ENCODE results near the gene AZI2.

The AZI2 gene

DNA sequence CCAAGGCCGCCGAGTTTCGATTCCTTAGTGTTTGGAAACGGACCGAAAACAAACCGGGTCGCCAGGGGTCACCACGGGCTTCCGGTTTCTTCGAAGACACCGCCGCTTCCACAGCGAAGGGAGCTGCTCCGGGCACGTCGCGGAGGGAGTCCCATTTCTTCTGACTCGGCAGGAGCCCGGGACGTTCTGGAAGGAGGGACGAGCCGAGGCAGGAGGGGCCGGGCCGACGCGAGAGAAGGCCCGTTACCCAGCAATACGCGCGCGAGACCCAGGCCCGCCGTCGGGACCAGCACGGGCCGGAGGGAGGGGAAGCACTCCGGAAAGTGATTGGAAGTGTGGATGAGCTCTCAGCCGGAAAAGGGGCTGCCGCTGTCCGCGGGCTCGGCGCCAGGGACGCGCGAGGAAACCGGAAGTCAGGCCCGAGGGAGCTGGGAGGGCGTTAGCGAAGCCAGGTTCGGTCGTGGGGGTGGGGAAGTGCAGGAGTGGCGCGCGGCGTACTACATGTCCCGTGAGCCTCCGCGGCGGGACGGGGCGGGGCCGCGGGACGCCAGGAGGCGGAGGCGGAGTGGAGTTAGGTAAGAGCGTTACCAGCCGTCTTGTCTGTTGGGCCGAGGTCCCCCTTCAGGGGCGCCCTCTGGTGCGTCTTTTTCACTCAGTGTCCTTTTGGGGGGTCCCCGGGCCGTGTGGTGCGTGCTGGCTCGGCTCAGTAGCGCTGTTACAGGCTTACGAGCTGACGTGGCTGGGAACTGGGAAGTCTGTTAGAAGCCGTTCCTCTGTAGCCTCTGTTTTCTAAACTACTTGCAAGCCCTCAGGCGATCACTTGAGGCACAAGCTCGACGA is at the start of gene AZI2, which contains the start of gene ZCWPW2:
AZI2 (minus strand) TSS at position 196 of the 840 bp plus-strand sequence. CDS start 8,207 bp downstream, outside the sequence.
ZCWPW2 (plus strand) TSS at position 93 of the 840 bp plus-strand sequence. CDS start 64,348 bp downstream, outside the sequence.
- TF ChIP-seq, protein P1, sequence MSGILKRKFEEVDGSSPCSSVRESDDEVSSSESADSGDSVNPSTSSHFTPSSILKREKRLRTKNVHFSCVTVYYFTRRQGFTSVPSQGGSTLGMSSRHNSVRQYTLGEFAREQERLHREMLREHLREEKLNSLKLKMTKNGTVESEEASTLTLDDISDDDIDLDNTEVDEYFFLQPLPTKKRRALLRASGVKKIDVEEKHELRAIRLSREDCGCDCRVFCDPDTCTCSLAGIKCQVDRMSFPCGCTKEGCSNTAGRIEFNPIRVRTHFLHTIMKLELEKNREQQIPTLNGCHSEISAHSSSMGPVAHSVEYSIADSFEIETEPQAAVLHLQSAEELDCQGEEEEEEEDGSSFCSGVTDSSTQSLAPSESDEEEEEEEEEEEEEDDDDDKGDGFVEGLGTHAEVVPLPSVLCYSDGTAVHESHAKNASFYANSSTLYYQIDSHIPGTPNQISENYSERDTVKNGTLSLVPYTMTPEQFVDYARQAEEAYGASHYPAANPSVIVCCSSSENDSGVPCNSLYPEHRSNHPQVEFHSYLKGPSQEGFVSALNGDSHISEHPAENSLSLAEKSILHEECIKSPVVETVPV (CRISPR knock-in tag; IDR thresholded peaks at IDR 0.05), result no peak
- 0 out of 2 replicates have a peak, but pooled peaks have one; percentile 56 for TF ChIP-seq ZFP3 (CRISPR knock-in tag; IDR thresholded peaks at IDR 0.05)
- 0 out of 2 replicates have a peak, but pooled peaks have one; percentile 38 for TF ChIP-seq TSHZ2 (CRISPR knock-in tag; IDR thresholded peaks at IDR 0.05)
- peak; percentile 94 for ATAC-seq

GRCh38 chr3:28388978-28389377 is 40.4 kb upstream of the AZI2 start:
- TF ChIP-seq TOX (CRISPR knock-in tag; IDR thresholded peaks at IDR 0.05; ENCODE audit: borderline replicate concordance) (no peak), ARNTL (CRISPR knock-in tag; IDR thresholded peaks at IDR 0.05; ENCODE audit: borderline replicate concordance, low read depth) (no peak), POU6F1 (CRISPR knock-in tag; IDR thresholded peaks at IDR 0.05; ENCODE audit: borderline replicate concordance, low read depth) (no peak)
- ATAC-seq, result no peak

DNA sequence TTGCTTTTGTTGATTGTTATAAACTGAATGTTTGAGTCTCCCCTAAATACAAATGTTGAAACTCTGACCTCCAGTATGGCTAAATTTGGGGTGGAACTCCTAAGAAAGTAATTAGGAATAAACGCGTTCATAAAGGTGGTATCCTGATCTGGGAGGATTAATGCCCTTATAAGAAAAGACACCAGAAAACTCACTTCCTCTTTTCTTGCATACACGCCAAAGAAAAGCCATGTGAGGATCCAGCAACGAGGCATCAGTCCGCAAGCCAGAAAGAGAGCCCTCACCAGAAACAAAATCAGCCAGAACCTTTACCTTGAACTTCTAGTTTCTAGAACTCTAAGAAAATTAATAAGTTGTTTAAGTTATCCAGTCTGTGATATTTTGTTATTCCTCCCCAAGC is 37.4 kb upstream of the AZI2 start:
- no peak for ATAC-seq
- no peak for TF ChIP-seq GLIS3 (CRISPR knock-in tag; IDR thresholded peaks at IDR 0.05)
- TF ChIP-seq, protein P2, sequence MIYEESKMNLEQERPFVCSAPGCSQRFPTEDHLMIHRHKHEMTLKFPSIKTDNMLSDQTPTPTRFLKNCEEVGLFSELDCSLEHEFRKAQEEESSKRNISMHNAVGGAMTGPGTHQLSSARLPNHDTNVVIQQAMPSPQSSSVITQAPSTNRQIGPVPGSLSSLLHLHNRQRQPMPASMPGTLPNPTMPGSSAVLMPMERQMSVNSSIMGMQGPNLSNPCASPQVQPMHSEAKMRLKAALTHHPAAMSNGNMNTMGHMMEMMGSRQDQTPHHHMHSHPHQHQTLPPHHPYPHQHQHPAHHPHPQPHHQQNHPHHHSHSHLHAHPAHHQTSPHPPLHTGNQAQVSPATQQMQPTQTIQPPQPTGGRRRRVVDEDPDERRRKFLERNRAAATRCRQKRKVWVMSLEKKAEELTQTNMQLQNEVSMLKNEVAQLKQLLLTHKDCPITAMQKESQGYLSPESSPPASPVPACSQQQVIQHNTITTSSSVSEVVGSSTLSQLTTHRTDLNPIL (CRISPR knock-in tag; IDR thresholded peaks at IDR 0.05; ENCODE audit: low read depth), result no peak
- TF ChIP-seq ZFP30 (CRISPR knock-in tag; IDR thresholded peaks at IDR 0.05), result no peak
- no peak for TF ChIP-seq OSR1 (CRISPR knock-in tag; IDR thresholded peaks at IDR 0.05)
- TF ChIP-seq, protein P1 (CRISPR knock-in tag; IDR thresholded peaks at IDR 0.05), result no peak
- no peak for TF ChIP-seq TOX (CRISPR knock-in tag; IDR thresholded peaks at IDR 0.05; ENCODE audit: borderline replicate concordance)
- no peak for TF ChIP-seq ZC3H10 (CRISPR knock-in tag; IDR thresholded peaks at IDR 0.05)
- TF ChIP-seq, protein P3, sequence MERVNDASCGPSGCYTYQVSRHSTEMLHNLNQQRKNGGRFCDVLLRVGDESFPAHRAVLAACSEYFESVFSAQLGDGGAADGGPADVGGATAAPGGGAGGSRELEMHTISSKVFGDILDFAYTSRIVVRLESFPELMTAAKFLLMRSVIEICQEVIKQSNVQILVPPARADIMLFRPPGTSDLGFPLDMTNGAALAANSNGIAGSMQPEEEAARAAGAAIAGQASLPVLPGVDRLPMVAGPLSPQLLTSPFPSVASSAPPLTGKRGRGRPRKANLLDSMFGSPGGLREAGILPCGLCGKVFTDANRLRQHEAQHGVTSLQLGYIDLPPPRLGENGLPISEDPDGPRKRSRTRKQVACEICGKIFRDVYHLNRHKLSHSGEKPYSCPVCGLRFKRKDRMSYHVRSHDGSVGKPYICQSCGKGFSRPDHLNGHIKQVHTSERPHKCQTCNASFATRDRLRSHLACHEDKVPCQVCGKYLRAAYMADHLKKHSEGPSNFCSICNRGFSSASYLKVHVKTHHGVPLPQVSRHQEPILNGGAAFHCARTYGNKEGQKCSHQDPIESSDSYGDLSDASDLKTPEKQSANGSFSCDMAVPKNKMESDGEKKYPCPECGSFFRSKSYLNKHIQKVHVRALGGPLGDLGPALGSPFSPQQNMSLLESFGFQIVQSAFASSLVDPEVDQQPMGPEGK (CRISPR knock-in tag; IDR thresholded peaks at IDR 0.05; ENCODE audit: borderline replicate concordance), result no peak
- TF ChIP-seq ISL1 (CRISPR knock-in tag; IDR thresholded peaks at IDR 0.05), result no peak
- no peak for TF ChIP-seq CSDC2 (CRISPR knock-in tag; IDR thresholded peaks at IDR 0.05)
- TF ChIP-seq BACH2 (CRISPR knock-in tag; IDR thresholded peaks at IDR 0.05; ENCODE audit: borderline replicate concordance), result no peak
- no peak for TF ChIP-seq ZFP3 (CRISPR knock-in tag; IDR thresholded peaks at IDR 0.05)
- no peak for TF ChIP-seq PPARA (CRISPR knock-in tag; IDR thresholded peaks at IDR 0.05; ENCODE audit: borderline replicate concordance)
- TF ChIP-seq ARNTL (CRISPR knock-in tag; IDR thresholded peaks at IDR 0.05; ENCODE audit: borderline replicate concordance, low read depth), result no peak
- no peak for TF ChIP-seq TCF4 (CRISPR knock-in tag; IDR thresholded peaks at IDR 0.05; ENCODE audit: borderline replicate concordance)
- TF ChIP-seq TSHZ2 (CRISPR knock-in tag; IDR thresholded peaks at IDR 0.05), result no peak
- no peak for TF ChIP-seq POU6F1 (CRISPR knock-in tag; IDR thresholded peaks at IDR 0.05; ENCODE audit: borderline replicate concordance, low read depth)
- no peak for TF ChIP-seq RARB (CRISPR knock-in tag; IDR thresholded peaks at IDR 0.05)

All from SK-N-SH treated with all-trans-retinoic acid at 6 μM for 48 hours (cell line).